Liver (tissue), 9 donors: ENCODE results near the gene ZBTB25. TPM values are rescaled to one million over a fixed set of nuclear protein-coding genes. Genes with fewer than 3 reads are reported as not detected.

Experiments used
- DNase-seq: peaks from one replicate; pipeline ENCODE4 v3.0.0-alpha.2; 2017; ENCODE audit warnings: low spot score
- H3K27ac ChIP-seq, 2 donors: one replicate each; pipeline ENCODE4 v1.7.0; 2013; ENCODE audit warnings: inconsistent platforms in 2 of 2, low read length in 2 of 2, control low read depth in 1 of 2, low read depth in 1 of 2, mild to moderate bottlenecking in 1 of 2
- H3K27me3 ChIP-seq, 4 donors: one replicate each; pipeline versions ENCODE4 v1.6.1 to v1.7.0; 2013; ENCODE audit warnings: low read length in 3 of 4, inconsistent platforms in 1 of 4, mild to moderate bottlenecking in 1 of 4, moderate library complexity in 1 of 4; ENCODE audit not compliant: control insufficient read depth in 4 of 4, insufficient read depth in 4 of 4
- H3K36me3 ChIP-seq, 4 donors: one replicate each; pipeline versions ENCODE4 v1.6.1 to v1.7.0; 2013; ENCODE audit warnings: low read length in 3 of 4, mild to moderate bottlenecking in 3 of 4, low read depth in 1 of 4, moderate library complexity in 1 of 4; ENCODE audit not compliant: control insufficient read depth in 4 of 4, insufficient read depth in 3 of 4
- H3K4me1 ChIP-seq, 4 donors: one replicate each; pipeline versions ENCODE4 v1.6.1 to v1.7.0; 2013; ENCODE audit warnings: low read length in 3 of 4, mild to moderate bottlenecking in 3 of 4, moderate library complexity in 1 of 4; ENCODE audit not compliant: control insufficient read depth in 4 of 4, insufficient read depth in 4 of 4
- H3K4me3 ChIP-seq, 3 donors: one replicate each; pipeline versions ENCODE4 v1.6.1 to v1.7.0; 2013; ENCODE audit warnings: low read length in 3 of 3, control low read depth in 1 of 3, low read depth in 1 of 3, mild to moderate bottlenecking in 1 of 3
- H3K9ac ChIP-seq, 2 donors: one replicate each; pipeline ENCODE4 v1.7.0; 2013; ENCODE audit warnings: low read length in 2 of 2, mild to moderate bottlenecking in 2 of 2, moderate library complexity in 2 of 2, control low read depth in 1 of 2, low read depth in 1 of 2
- H3K9me3 ChIP-seq, 4 donors: one replicate each; pipeline versions ENCODE4 v1.6.1 to v1.7.0; 2013; ENCODE audit warnings: low read length in 3 of 4; ENCODE audit not compliant: control insufficient read depth in 4 of 4
- ATF3 ChIP-seq: IDR thresholded peaks from 2 replicates; pipeline ENCODE4 v1.6.1; 2016; ENCODE audit warnings: antibody characterized with exemption
- EGR1 ChIP-seq, 2 donors: IDR thresholded peaks; 2 replicates each; pipeline ENCODE4 v1.6.1; 2016 to 2018; ENCODE audit warnings: antibody characterized with exemption in 2 of 2, low read depth in 2 of 2
- FOXA1 ChIP-seq: IDR thresholded peaks from 2 replicates; pipeline ENCODE4 v1.6.1; 2016; ENCODE audit warnings: antibody characterized with exemption
- FOXA2 ChIP-seq: IDR thresholded peaks from 2 replicates; pipeline ENCODE4 v1.6.1; 2016; ENCODE audit warnings: antibody characterized with exemption
- GABPA ChIP-seq, 2 donors: IDR thresholded peaks in 1 of 2; conservative IDR thresholded peaks in 1 of 2; 2 replicates each; pipeline ENCODE4 v1.6.1; 2016; ENCODE audit warnings: antibody characterized with exemption in 2 of 2, mild to moderate bottlenecking in 1 of 2, moderate library complexity in 1 of 2
- HNF4A ChIP-seq, 2 donors: conservative IDR thresholded peaks; 2 replicates each; pipeline ENCODE4 v1.6.1; 2016; ENCODE audit warnings: antibody characterized with exemption in 2 of 2, mild to moderate bottlenecking in 2 of 2
- HNF4G ChIP-seq: IDR thresholded peaks from 2 replicates; pipeline ENCODE4 v1.6.1; 2016; ENCODE audit warnings: antibody characterized with exemption
- JUND ChIP-seq, 2 donors: IDR thresholded peaks; 2 replicates each; pipeline ENCODE4 v1.6.1; 2016; ENCODE audit warnings: antibody characterized with exemption in 2 of 2
- NR2F2 ChIP-seq: IDR thresholded peaks from 2 replicates; pipeline ENCODE4 v1.6.1; 2016; ENCODE audit warnings: antibody characterized with exemption
- RAD21 ChIP-seq, 2 donors: IDR thresholded peaks; 2 replicates each; pipeline ENCODE4 v1.6.1; 2016; ENCODE audit warnings: antibody characterized with exemption in 2 of 2, mild to moderate bottlenecking in 2 of 2
- RXRA ChIP-seq, 2 donors: IDR thresholded peaks; 2 replicates each; pipeline ENCODE4 v1.6.1; 2017 to 2018; ENCODE audit warnings: antibody characterized with exemption in 2 of 2, mild to moderate bottlenecking in 1 of 2
- SP1 ChIP-seq: IDR thresholded peaks from 2 replicates; pipeline ENCODE4 v1.6.1; 2018; ENCODE audit warnings: antibody characterized with exemption, mild to moderate bottlenecking
- TAF1 ChIP-seq: conservative IDR thresholded peaks from 2 replicates; pipeline ENCODE4 v1.6.1; 2016; ENCODE audit warnings: antibody characterized with exemption, mild to moderate bottlenecking
- YY1 ChIP-seq: IDR thresholded peaks from 2 replicates; pipeline ENCODE4 v1.6.1; 2016; ENCODE audit warnings: antibody characterized with exemption, mild to moderate bottlenecking
- WGBS: extraction: QIAGEN DNeasy Blood & Tissue Kit; methylation state at CpG from one replicate; pipeline ENCODE4 v1.1.7; 2013; 5-methylcytosine and 5-hydroxymethylcytosine counted together
- polyA plus RNA-seq, 2 donors: library from polyadenylated mRNA; stranded (reverse) in 1 of 2; unstranded in 1 of 2; fragments of 200-250 nt in 1 of 2; fragments of >200 nt in 1 of 2; fragmentation: Nextera tagmentation in 1 of 2; extraction: Ambion mirVana in 1 of 2; gene quantifications; one replicate each; pipeline versions ENCODE4 v1.2.1 to v1.2.3, GENCODE V29; 2013 to 2015
- total RNA-seq, 2 donors: library from RNA; depleted of rRNA; stranded (reverse); fragments of >200 nt; gene quantifications; one replicate each; pipeline ENCODE4 v1.2.3, GENCODE V29; 2014
- TF ChIP-seq, protein P1 (sequence below): fragments of 150-350 bp; IDR thresholded peaks from 2 replicates; pipeline ENCODE4 v1.5.1; 2017; ENCODE audit warnings: improper control_type of control experiment, low read depth, low read length; ENCODE audit not compliant: missing input control
- TF ChIP-seq, protein P2 (sequence below): IDR thresholded peaks from 2 replicates; pipeline ENCODE4 v1.6.1; 2016; ENCODE audit warnings: antibody characterized with exemption
- TF ChIP-seq, protein P3 (sequence below): IDR thresholded peaks from 2 replicates; pipeline ENCODE4 v1.6.1; 2016; ENCODE audit warnings: antibody characterized with exemption, mild to moderate bottlenecking
- TF ChIP-seq, protein P4 (sequence below): IDR thresholded peaks from 2 replicates; pipeline ENCODE4 v1.6.1; 2016; ENCODE audit warnings: antibody characterized with exemption
- donor health status: healthy.
- donor health status: healthy.
- donor health status: healthy.
- donor health status: healthy.
- donor health status: healthy.

The ZBTB25 gene
- total and polyA plus RNA-seq, 4 donors: 1.4 to 5.9 (median 3.7) TPM

- TF ChIP-seq, protein P1, sequence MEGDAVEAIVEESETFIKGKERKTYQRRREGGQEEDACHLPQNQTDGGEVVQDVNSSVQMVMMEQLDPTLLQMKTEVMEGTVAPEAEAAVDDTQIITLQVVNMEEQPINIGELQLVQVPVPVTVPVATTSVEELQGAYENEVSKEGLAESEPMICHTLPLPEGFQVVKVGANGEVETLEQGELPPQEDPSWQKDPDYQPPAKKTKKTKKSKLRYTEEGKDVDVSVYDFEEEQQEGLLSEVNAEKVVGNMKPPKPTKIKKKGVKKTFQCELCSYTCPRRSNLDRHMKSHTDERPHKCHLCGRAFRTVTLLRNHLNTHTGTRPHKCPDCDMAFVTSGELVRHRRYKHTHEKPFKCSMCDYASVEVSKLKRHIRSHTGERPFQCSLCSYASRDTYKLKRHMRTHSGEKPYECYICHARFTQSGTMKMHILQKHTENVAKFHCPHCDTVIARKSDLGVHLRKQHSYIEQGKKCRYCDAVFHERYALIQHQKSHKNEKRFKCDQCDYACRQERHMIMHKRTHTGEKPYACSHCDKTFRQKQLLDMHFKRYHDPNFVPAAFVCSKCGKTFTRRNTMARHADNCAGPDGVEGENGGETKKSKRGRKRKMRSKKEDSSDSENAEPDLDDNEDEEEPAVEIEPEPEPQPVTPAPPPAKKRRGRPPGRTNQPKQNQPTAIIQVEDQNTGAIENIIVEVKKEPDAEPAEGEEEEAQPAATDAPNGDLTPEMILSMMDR: no peak
- no peak for TF ChIP-seq FOXA1
- no peak for TF ChIP-seq GABPA (IDR thresholded peaks at IDR 0.05 in 1 of 2, conservative IDR thresholded peaks at IDR 0.05 in 1 of 2)
- TF ChIP-seq JUND (IDR thresholded peaks at IDR 0.05): no peak
Observed at GRCh38 chr14:64463873-64464272, 39.8 kb downstream of the ZBTB25 start (continued).

GRCh38 chr14:64463195-64463594 is 40.4 kb downstream of the ZBTB25 start:
- Histone ChIP-seq H3K27me3 (no peaks in the 10 kb centered on the region), H3K36me3 (peaks cover 4 to 31% (median 26%) of the 10 kb centered on the region in 4 donors), H3K4me1 (peaks cover 3 to 21% (median 11%) of the 10 kb centered on the region in 4 donors), H3K9me3 (no peaks in the 10 kb centered on the region), H3K27ac (no peak overlapping the region), H3K4me3 (no peak overlapping the region), H3K9ac (no peak overlapping the region)
- no peak for DNase-seq
- TF ChIP-seq, protein P2, sequence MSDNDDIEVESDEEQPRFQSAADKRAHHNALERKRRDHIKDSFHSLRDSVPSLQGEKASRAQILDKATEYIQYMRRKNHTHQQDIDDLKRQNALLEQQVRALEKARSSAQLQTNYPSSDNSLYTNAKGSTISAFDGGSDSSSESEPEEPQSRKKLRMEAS: no peak
- TF ChIP-seq FOXA1 (no peak), GABPA (IDR thresholded peaks at IDR 0.05 in 1 of 2, conservative IDR thresholded peaks at IDR 0.05 in 1 of 2) (no peak), RXRA (IDR thresholded peaks at IDR 0.05) (no peak), NR2F2 (no peak), RAD21 (IDR thresholded peaks at IDR 0.05) (no peak), JUND (IDR thresholded peaks at IDR 0.05) (no peak), SP1 (no peak), FOXA2 (no peak)
- 94% methylated on average over 2 of the region's 2 CpGs for WGBS

DNA sequence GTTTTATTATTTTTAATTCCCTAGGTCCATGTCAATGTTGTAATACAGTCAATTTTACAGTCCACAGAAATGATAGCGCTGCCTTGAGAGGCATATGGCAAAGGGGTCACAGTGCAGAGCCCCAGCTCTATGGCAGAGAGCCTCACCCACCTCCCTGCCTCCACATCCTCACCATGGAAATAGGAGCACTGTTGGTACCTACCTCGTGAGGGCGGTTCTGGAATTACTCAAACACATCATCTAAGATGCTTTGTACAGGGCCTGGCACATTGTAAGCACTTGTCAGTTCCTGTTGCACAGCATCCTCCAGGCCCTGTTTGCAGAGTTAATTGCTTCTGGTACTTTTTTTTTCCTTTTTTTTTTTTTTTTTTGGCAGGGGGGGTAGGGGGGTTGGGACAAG is 42.4 kb downstream of the ZBTB25 start:
- Histone ChIP-seq H3K9ac (no peak overlapping the region), H3K4me3 (no peak overlapping the region), H3K4me1 (peaks cover 3 to 14% (median 9%) of the 10 kb centered on the region in 4 donors), H3K27ac (no peak overlapping the region), H3K9me3 (no peaks in the 10 kb centered on the region), H3K27me3 (no peaks in the 10 kb centered on the region), H3K36me3 (peaks cover 4 to 45% (median 36%) of the 10 kb centered on the region in 4 donors)
- TF ChIP-seq YY1 (no peak), EGR1 (IDR thresholded peaks at IDR 0.05; ENCODE audit: low read depth in 2 of 2) (no peak), ATF3 (no peak), NR2F2 (no peak), RAD21 (IDR thresholded peaks at IDR 0.05) (no peak), RXRA (IDR thresholded peaks at IDR 0.05) (no peak), GABPA (IDR thresholded peaks at IDR 0.05 in 1 of 2, conservative IDR thresholded peaks at IDR 0.05 in 1 of 2) (no peak), SP1 (no peak), HNF4A (conservative IDR thresholded peaks at IDR 0.05) (no peak), JUND (IDR thresholded peaks at IDR 0.05) (no peak), FOXA2 (no peak), TAF1 (no peak), FOXA1 (no peak), HNF4G (no peak)
- TF ChIP-seq, protein P3, sequence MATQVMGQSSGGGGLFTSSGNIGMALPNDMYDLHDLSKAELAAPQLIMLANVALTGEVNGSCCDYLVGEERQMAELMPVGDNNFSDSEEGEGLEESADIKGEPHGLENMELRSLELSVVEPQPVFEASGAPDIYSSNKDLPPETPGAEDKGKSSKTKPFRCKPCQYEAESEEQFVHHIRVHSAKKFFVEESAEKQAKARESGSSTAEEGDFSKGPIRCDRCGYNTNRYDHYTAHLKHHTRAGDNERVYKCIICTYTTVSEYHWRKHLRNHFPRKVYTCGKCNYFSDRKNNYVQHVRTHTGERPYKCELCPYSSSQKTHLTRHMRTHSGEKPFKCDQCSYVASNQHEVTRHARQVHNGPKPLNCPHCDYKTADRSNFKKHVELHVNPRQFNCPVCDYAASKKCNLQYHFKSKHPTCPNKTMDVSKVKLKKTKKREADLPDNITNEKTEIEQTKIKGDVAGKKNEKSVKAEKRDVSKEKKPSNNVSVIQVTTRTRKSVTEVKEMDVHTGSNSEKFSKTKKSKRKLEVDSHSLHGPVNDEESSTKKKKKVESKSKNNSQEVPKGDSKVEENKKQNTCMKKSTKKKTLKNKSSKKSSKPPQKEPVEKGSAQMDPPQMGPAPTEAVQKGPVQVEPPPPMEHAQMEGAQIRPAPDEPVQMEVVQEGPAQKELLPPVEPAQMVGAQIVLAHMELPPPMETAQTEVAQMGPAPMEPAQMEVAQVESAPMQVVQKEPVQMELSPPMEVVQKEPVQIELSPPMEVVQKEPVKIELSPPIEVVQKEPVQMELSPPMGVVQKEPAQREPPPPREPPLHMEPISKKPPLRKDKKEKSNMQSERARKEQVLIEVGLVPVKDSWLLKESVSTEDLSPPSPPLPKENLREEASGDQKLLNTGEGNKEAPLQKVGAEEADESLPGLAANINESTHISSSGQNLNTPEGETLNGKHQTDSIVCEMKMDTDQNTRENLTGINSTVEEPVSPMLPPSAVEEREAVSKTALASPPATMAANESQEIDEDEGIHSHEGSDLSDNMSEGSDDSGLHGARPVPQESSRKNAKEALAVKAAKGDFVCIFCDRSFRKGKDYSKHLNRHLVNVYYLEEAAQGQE: no peak
- TF ChIP-seq, protein P1: no peak
- TF ChIP-seq, protein P4, sequence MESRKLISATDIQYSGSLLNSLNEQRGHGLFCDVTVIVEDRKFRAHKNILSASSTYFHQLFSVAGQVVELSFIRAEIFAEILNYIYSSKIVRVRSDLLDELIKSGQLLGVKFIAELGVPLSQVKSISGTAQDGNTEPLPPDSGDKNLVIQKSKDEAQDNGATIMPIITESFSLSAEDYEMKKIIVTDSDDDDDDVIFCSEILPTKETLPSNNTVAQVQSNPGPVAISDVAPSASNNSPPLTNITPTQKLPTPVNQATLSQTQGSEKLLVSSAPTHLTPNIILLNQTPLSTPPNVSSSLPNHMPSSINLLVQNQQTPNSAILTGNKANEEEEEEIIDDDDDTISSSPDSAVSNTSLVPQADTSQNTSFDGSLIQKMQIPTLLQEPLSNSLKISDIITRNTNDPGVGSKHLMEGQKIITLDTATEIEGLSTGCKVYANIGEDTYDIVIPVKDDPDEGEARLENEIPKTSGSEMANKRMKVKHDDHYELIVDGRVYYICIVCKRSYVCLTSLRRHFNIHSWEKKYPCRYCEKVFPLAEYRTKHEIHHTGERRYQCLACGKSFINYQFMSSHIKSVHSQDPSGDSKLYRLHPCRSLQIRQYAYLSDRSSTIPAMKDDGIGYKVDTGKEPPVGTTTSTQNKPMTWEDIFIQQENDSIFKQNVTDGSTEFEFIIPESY: no peak
- TF ChIP-seq, protein P2: no peak
- DNase-seq: no peak
- 88% methylated on average over 3 of the region's 3 CpGs for WGBS
